Upper lobe of right lung (tissue), 1 donor: ENCODE data around the gene IGFL3. TPM values are rescaled to one million over a fixed set of nuclear protein-coding genes. Genes with fewer than 3 reads are reported as not detected.

Source experiments
- ATAC-seq: fragments of 200-7000 bp; cut with Tn5 transposase; one replicate; pipeline ENCODE4 v1.9.1; 2020; ENCODE audit warnings: mild to moderate bottlenecking, moderate library complexity
- DNase-seq: peaks from one replicate; pipeline ENCODE4 v3.0.0-alpha.2; 2020
- H3K27ac ChIP-seq: fragments of 200-600 bp; one replicate; pipeline ENCODE4 v1.8.0; 2022
- H3K27me3 ChIP-seq: fragments of 200-600 bp; one replicate; pipeline ENCODE4 v1.8.0; 2022; ENCODE audit warnings: mild to moderate bottlenecking
- H3K36me3 ChIP-seq: fragments of 200-600 bp; one replicate; pipeline ENCODE4 v1.8.0; 2022
- H3K4me1 ChIP-seq: fragments of 200-600 bp; one replicate; pipeline ENCODE4 v1.8.0; 2022
- H3K4me3 ChIP-seq: fragments of 200-600 bp; one replicate; pipeline ENCODE4 v1.8.0; 2022; ENCODE audit warnings: mild to moderate bottlenecking
- H3K9me3 ChIP-seq: fragments of 200-600 bp; one replicate; pipeline ENCODE4 v1.8.0; 2022
- CTCF ChIP-seq: fragments of 200-600 bp; IDR thresholded peaks from one replicate; pipeline ENCODE4 v1.8.0; 2022; ENCODE audit warnings: antibody characterized with exemption
- intact Hi-C: fragments of 100-400 bp; cut with DNase I; formaldehyde crosslinking; loops from one replicate; pipeline ENCODE4 v1.11.0; 2022
- total RNA-seq: library from RNA; stranded (reverse); fragmentation: NEBNext Ultra II Directional; extraction: Animal tissue kit (Norgen Biotek cat#: 25700); gene quantifications from one replicate; pipeline ENCODE4 v1.2.1, GENCODE V29; 2021
- donor health status: DM: no; HTN: yes; CAD: no; lungs with severe emphysema.

IGFL3 gene
- total RNA-seq, 1 donor from 2014 or later: not detected

- Histone ChIP-seq H3K4me3 (no peak overlapping the region), H3K9me3 (no peaks in the 10 kb centered on the region)
- no peak for TF ChIP-seq CTCF
These were observed 8.7 kb upstream of the IGFL3 start for GRCh38 chr19:46133101-46133627.

GRCh38 chr19:46132508-46133100, 8.1 kb upstream of the IGFL3 start:
- H3K27ac ChIP-seq: no peak overlapping the region
- ATAC-seq: no peak

More at GRCh38 chr19:46133101-46133627, 8.7 kb upstream of the IGFL3 start:
- ATAC-seq: no peak
- intact Hi-C loops: no loop called here
- DNase-seq: no peak
- no peaks in the 10 kb centered on the region for H3K27me3 ChIP-seq
- H3K4me1 ChIP-seq: peaks cover 12% of the 10 kb centered on the region
- peak overlapping the region; percentile 73 for H3K27ac ChIP-seq
- H3K36me3 ChIP-seq: no peaks in the 10 kb centered on the region

GRCh38 chr19:46131485-46132143, 7.1 kb upstream of the IGFL3 start:
- no peak overlapping the region for H3K4me3 ChIP-seq
- no peaks in the 10 kb centered on the region for H3K27me3 ChIP-seq
- H3K9me3 ChIP-seq: no peaks in the 10 kb centered on the region
- DNase-seq (no peak), ATAC-seq (no peak)
- intact Hi-C loops: no loop called here
- TF ChIP-seq CTCF: no peak
- H3K27ac ChIP-seq: no peak overlapping the region
- H3K4me1 ChIP-seq: peaks cover 12% of the 10 kb centered on the region
- no peaks in the 10 kb centered on the region for H3K36me3 ChIP-seq

More at GRCh38 chr19:46132508-46133100, 8.1 kb upstream of the IGFL3 start:
- Histone ChIP-seq H3K4me3 (no peak overlapping the region), H3K4me1 (peaks cover 12% of the 10 kb centered on the region), H3K9me3 (no peaks in the 10 kb centered on the region), H3K27me3 (no peaks in the 10 kb centered on the region), H3K36me3 (no peaks in the 10 kb centered on the region)
- no peak for DNase-seq
- intact Hi-C loops: no loop called here
- no peak for TF ChIP-seq CTCF

GRCh38 chr19:46126086-46126580, 1.6 kb upstream of the IGFL3 start:
- no peaks in the 10 kb centered on the region for H3K4me1 ChIP-seq
- ATAC-seq: no peak

GRCh38 chr19:46125447-46125846, 959 bp upstream of the IGFL3 start:
- Histone ChIP-seq H3K36me3 (no peaks in the 10 kb centered on the region), H3K4me1 (no peaks in the 10 kb centered on the region), H3K4me3 (no peak overlapping the region), H3K9me3 (no peaks in the 10 kb centered on the region), H3K27me3 (peaks cover 12% of the 10 kb centered on the region), H3K27ac (no peak overlapping the region)
- DNase-seq (no peak), ATAC-seq (peak; percentile 70)
- no peak for TF ChIP-seq CTCF
- intact Hi-C loops: no loop called here

More at GRCh38 chr19:46126086-46126580, 1.6 kb upstream of the IGFL3 start:
- H3K27me3 ChIP-seq: peaks cover 5% of the 10 kb centered on the region
- H3K9me3 ChIP-seq: no peaks in the 10 kb centered on the region
- no peak overlapping the region for H3K4me3 ChIP-seq
- no peaks in the 10 kb centered on the region for H3K36me3 ChIP-seq
- H3K27ac ChIP-seq: no peak overlapping the region
- no peak for DNase-seq
- TF ChIP-seq CTCF: no peak
- intact Hi-C loops: no loop called here
